MV-4-11 (cell line): Measurements from ENCODE around the gene RNF166.

ENCODE experiments used
- DNase-seq: peaks from one replicate; lab custom pipeline; 2025; lab: John Stamatoyannopoulos, UW

RNF166 gene

DNA sequence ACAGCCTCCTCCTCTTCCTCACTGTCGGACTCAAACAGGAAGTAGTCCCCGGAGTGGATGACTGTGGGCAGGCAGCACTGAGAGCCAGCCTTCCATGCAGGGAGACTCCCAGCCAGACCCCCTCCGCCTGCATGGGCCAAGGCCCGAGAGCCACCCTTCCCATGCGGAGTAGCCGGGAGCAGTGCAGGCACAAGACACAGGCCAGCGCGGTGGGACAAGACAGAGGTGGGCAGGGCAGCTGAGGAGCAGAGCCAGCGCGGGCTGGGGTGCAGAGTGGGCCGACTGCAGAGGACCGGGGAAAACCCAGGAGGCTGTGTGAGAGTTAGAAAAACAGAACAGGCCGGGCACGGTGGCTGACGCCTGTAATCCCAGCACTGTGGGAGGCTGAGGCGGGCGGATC, 17.7 kb upstream of the RNF166 start:
- DNase-seq, result no peak

DNA sequence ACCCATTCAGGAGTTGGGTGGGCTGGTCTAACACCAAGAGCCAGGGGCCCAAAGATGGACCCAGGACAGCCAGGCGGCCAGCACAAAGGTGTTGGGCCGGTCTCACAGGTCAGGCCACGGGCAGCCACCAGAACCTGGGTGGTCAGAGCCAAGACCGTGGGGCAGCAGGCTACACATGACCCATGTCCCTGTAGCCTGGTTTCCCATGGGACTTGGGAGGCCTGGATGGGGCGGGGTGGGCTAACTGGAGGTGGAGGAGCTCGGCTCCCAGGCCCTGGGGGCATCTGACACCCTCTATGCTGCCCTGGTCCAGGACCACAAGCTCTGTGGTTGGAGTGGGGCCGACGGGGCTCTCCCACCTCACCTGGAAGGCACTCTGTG, 17.3 kb upstream of the RNF166 start:
- DNase-seq, result no peak

DNA sequence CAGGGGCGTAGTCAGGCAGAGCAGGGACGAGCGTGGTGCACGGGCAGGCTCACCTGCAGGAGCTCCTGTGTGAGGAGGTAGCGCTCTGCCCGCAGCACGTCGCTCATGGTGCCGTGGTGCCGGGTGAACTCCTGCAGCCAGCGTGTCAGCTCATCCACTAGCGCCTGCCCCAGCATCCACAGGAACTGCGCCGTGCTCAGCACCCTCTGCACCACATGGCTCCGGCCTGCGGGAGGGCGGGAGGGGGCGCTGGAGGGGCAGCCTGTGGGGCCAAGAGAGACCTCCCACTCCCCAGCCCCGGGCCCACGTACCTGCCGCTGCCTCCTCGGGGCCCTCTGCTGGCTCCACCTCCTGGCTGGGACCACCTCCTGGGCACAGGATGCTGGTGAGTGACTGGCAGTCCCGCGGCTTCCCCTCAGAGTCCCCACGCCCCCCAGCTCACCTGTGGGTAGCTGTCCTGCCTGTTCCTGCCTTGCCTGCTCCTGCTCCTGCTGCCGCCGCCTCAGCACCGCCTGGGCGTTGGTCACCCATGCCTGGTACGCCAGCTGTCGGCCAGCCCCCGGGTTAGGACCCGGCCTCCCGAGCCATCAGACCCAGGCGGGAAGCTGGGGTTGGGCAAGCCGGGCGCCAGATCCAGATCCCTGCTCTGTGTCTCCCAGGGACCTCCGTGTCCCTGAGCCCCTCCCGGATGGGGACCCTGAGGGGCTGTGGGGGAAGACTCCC, 16.7 kb upstream of the RNF166 start:
- no peak for DNase-seq

DNA sequence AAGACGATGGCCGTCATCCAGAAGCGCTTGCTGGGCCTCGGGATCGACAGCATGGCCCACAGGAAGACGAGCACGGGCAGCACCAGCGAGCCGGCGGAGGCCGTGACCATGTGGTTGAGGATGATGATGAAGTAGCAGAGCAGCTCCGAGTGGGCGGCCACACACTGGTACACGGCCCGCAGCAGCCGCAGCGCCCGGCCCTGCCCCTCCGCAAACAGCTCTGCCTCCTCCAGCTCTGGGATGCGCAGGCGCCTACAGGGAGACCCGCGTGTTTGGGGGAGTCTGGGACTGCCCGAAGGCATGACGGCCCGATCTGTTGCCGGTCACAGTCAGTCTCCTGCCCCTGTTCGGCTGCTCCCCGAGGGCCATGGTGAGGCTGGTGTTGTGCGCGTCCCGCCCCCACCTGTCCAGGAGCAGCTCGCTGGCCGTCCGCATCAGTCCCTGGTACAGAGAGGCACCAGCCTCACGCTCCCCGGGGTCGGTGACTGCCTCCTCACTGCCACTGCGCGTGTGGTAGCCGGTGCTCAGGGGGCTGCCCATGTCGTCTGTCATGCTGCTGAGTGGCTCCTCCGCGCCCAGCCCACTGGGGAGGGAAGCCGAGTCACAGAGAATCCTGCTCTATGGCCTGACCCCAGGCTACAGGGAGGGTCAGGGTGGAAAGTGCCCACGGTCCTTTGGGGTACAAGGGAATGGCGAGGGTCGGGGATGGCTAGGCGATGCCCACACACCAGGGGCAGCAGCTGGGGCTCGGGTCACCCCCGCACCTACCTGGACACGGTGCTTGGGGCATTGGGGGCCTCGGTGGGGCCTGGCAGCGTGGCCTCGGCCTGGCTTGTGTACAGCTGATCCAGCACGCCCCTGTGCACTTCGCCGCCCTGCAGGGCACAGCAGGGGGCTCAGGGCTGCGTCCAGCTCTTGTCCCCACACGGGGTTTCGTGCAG, 15.9 kb upstream of the RNF166 start:
- no peak for DNase-seq

DNA sequence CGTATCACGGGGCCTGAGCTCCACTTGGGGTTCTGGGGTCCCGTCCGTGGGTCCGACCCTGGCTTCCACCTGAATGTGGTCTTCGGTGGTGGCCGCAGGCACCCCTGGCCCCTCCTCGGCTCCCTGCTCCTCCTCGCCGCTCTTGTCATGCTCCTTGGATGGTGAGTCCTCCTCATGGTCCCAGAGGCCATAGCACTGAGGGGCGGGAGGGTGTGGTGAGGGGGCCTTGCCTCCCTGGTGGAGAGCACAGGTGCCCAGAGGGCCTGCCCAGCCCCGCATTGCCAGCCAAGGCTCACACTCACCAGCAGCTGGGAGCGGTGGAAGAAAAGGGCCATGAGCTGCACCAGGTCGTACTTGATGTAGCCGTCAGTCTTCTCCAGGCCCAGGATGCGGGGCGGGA, 15.0 kb upstream of the RNF166 start:
- no peak for DNase-seq

DNA sequence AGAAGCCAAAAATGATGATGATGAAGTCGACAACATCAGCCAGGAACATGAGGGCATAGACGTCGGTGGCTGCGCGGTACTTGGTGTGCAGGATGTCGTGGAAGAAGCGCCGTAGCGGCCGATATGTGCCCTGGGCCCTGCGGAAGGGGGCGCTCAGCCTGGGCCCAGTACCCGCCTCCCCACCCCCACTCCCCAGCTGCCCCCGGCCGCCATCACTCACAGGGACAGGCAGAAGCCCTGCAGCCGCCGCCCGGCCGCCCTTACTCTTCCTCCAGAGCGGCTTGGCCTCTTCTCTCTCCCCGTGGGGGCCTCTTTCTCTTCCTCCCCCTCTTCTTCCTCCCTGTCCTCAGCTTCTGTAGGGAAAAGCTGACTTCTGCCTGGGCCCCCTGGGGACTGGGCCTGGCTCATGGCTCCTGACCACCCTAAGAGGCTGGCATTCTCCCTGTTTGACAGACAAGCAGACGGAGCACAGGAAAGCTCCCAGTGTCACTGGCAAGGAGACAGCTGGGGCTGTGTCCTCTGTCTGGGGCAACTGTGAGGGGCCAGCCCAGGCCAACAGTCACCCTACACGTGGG, 14.3 kb upstream of the RNF166 start:
- no peak for DNase-seq

DNA sequence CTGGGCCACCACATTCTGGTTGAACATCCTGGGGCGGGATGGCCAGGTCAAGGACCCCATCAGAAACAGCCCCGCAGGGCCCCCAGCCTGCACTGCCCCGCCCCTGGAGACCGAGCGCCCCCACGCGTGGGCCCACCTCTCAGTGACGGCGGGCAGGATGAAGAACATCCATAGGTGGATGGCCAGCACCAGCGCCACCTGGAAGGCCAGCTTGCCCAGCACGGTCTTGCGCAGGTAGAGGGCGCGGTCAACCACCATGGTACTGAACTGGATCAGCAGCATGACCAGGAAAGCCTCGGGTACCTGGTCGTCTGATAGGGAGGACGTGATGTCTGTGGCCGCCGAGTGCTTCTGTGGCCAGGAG, 13.7 kb upstream of the RNF166 start:
- no peak for DNase-seq

DNA sequence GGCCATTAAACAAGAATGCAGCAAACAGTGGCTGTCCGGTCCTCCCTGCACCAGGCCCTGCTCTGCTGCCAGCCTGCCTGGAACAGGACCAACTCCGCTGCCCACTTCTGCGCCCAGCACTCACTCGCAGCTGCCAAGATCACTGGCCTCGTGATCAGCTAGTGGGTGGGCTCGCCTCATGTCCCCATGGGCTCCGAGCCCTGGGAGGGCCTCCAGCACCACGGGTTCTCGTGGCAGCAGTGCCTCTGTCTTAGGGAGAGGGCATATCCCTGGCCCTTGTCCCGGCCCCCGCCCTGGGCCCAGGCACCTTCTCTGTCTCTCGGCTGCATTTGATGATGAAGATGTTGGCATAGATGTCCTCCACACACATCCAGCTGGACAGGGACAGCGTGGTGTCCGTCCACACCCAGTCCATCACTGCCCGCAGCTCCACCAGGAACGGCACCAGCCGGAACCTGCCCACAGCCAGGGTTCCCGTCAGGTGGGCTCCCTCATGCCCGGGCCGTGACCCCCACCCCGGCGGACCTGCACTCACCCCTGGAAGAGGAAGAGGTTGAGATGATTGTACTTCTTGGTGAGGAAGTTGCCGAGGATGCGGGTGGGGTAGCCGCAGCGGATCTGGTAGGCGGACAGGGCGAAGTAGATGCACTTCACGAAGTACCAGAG, 13.2 kb upstream of the RNF166 start:
- DNase-seq, result no peak

DNA sequence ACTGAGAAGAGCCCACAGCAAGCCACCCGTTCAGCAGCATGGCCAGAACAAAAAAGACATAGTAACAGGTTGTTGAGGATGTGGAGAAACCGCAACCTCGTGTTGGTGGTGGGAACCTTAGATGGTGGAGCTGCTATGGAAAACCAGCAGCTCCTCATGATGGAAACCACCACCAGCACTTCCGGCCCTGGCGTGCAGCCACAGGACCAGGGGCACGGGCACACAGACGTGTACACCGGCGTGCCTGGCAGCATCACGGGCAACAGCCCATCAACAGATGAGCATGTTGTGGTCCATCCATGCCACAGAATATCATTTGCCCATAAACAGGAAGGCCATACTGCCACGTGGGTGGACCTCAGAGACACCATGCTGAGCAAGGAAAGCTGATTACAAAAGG, 12.0 kb upstream of the RNF166 start:
- DNase-seq, result no peak

DNA sequence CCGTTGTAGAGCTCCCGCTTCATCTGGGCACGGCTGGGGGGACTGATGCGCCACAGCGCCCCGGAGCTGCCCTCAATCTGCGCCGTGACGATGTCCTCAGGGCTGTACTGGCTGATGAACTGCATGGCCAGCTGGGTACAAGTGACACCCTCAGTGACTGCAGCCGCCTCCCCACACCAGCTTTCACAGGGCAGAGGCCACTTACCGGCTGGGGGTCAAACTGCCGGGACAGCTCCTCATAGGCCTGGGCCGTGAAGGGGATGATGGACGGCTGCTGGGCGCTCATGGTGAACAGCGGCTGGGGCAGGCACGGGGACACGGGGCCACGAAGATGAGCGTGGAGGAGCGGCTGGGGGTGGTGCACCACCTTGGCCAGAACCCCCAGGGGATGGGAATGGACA, 10.4 kb upstream of the RNF166 start:
- DNase-seq, result no peak

DNA sequence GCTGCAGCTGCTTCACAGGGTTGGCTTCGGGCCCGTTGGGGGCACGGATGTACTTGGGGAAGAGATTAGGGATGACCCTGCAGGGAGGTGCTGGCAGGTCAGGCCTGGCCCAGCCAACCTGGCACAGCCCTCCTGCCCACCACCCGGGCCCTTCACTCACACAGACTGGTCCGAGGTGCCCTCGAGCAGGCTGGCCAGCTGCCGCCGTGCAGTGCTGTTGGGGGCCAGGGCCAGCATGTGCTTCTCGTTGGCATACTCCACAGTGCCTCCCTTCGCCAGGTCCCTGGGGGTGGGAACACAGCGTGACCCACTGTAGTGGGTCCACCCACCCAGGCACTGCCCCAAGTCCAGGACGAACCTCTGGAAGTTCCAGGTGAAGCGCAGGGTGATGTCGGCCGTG, 10.0 kb upstream of the RNF166 start:
- DNase-seq, result no peak

DNA sequence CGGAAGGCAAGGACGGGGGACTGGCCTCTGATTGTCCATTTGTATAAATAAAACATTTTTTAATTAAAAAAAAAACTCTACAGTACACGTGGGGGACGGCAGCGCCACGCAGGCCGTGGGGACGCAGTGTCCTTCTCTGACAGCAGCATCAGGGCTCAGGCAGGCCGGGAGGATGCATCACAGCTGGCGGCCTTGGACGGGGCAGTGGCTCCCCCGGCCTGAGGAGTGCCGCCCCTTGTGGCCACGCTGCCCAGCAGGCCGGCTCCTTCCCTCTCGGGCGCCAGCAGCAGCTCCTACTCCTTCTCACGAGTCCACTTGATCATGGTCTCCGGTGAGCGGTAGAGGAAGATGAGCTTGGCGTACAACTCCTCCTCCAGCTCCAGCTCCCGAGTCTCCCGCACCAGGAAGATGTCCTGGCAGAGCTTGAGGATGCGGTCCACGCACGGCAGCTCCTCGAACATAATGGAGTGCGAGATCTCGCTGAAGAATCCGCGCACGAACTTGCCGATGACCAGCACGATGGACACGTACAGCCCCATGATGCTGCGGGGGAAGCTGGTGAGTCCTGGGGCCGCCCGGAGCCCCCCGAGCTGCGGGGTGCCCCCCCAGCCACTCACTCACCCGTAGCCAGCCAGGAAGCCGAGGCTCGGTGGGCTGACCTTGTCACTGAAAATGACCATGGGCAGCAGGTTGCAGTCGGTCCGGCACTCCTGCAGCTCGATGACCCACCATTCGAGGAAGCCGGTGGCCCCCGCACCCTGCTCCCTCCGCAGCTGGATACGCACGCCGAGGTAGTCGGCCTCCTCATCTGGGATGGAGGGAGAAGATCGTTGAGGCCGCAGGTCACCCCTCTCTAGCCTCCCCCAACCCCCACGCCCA, 9.3 kb upstream of the RNF166 start:
- DNase-seq, result no peak

DNA sequence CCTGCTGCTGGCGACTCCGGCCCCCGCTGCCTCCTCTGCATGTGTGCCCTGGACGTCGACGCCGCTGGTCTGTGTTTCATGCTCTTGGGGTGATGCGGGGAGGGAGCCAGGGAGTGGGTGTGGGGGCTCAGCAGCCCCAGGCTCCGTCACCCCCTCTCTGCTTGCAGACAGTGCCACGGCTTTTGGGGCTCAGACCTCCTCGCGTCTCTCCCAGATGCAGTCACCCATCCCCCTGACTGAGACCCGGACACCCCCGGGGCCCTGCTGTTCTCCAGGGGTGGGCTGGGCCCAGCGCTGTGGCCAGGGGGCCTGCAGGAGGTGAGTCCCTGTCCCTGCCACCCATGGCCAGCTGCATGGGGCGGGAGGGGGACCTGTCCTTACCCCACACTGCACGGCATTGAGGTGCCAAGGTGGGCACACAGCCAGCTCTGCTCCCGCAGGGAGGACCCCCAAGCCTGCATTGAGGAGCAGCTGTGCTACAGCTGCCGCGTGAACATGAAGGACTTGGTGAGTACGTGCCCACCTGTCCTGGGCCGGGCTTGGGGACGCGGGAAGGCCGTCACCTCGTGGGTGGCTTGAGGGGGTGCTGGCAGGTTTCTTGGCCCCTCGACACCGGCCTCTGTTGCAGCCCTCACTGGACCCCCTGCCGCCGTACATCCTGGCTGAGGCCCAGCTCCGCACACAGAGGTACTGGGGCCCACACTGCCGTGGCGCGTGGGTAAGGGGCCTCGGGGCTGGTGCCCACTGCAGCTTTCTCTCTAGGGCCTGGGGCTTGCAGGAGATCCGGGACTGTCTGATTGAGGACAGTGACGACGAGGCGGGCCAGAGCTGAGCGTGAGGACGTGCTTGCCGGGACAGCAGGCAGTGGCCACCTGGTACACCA, 8.5 kb upstream of the RNF166 start:
- DNase-seq, result no peak

DNA sequence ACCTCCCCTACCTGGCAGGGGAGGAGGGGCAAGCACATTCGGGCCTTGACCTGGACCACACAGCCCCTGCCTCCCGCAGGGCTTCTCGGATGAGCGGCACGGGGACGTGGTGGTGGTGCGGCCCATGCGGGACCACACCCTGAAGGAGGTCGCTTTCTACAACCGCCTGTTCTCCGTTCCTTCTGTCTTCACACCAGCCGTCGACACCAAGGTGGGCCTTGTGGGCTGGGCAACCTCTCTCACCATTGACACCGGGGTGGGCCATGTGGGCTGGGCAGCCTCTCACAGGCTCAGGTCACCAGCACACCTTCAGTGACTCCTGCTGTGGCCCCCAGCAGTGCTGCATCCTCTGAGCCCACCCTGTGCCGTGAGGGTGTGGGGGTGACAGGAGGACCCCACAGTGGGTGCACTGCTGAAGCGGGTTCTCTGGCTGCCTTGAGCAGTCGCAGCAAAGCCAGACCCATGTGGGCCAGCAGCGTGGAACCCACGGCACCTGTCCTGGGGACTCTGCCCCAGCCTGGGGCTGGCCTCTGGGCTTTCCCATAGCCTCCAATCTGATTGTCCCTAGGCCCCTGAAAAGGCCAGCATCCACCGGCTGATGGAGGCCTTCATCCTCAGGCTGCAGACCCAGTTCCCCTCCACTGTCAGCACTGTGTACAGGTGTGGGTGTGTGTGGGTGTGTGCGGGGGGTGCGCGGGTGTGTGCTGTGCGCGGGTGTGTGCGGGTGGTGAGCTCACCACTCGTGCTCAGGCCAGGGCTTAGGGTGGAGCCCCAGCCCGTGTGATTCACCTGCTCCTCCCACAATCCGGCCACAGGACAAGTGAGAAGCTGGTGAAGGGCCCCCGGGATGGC, 7.6 kb upstream of the RNF166 start:
- DNase-seq, result no peak

DNA sequence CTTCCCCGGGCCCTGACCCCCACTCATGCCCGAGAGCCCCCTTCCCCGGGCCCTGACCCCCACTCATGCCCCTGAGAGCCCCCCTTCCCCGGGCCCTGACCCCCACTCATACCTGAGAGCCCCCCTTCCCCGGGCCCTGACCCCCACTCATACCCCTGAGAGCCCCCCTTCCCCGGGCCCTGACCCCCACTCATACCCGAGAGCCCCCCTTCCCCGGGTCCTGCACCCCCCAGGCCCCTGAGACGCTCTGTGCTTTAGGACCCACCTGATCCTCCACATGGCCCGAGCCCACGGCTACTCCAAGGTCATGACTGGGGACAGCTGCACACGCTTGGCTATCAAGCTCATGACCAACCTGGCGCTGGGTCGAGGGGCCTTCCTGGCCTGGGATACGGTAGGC, 6.8 kb upstream of the RNF166 start:
- no peak for DNase-seq

DNA sequence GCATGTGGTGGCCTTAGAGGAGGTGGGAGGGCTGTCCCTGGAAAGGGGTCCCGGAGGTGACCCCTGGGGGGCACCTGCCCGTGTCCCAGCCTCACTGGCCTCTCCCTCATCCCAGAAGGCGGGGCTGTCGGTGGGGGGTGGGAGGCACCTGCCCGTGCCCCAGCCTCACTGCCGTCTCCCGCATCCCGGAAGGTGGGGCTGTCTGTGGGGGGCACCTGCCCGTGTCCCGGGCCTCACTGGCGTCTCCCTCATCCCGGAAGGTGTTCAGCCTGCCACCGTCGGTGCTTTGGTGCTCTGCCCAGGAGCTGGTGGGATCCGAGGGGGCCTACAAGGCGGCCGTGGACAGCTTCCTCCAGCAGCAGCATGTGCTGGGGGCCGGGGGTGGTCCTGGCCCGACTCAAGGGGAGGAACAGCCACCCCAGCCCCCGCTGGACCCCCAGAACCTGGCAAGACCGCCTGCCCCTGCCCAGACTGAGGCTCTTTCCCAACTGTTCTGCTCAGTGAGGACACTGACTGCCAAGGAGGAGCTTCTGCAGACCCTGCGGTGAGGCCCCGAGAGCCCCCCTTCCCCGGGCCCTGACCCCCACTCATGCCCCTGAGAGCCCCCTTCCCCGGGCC, 6.3 kb upstream of the RNF166 start:
- DNase-seq, result no peak

DNA sequence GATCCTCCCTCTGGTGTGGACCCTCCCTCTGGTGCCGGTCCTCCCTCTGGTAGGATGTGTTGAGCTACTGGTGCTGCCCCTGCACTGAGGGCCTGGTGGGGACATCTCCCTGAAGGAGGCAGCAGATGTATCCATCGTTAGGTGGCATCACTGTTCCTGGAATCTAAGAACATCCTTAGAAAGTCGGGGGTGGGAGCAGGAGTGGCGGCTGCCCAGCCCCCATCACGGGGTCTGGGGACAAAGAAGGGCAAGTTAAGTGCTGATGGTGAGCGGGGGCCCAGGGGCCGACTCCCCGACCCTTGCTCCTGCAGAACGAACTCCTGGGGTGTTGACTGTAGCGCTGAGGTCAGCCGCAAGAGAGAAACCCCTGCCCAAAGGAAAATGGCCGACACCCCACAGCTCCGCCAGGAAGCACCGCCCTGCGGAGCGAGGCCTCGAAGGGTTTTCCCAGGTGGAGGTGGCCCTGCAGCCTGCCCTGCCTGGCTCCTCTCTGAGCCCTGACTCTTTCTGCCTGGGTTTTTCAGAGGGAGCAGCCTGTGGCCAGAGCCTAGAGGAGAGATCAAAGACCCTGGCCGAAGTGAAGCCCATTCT, 5.6 kb upstream of the RNF166 start:
- no peak for DNase-seq

DNA sequence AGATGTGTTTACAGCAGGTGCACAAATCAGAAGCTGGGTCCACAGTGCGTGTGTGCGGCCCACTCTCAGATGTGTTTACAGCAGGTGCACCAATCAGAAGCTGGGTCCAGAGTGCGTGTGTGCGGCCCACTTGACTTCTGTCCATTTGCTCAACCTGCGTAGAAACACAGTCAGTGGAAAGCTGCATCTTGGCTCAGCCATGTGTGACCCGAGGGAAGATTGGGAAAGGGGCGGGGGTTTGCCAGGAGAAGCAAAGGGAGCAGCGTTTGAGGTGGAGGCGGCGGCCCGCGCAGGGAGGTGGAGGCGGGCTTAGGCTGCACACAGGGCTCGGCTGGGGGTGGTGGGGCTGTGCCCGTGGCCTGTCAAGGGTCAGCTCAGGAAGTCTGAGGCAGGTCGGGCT, 4.3 kb upstream of the RNF166 start:
- DNase-seq, result no peak
